ENCODE measurements around the gene RNF224. TPM values are rescaled to one million over a fixed set of nuclear protein-coding genes. Genes with fewer than 3 reads are reported as not detected.

RNF224 gene
- not detected in 2 replicates for total RNA-seq

DNA sequence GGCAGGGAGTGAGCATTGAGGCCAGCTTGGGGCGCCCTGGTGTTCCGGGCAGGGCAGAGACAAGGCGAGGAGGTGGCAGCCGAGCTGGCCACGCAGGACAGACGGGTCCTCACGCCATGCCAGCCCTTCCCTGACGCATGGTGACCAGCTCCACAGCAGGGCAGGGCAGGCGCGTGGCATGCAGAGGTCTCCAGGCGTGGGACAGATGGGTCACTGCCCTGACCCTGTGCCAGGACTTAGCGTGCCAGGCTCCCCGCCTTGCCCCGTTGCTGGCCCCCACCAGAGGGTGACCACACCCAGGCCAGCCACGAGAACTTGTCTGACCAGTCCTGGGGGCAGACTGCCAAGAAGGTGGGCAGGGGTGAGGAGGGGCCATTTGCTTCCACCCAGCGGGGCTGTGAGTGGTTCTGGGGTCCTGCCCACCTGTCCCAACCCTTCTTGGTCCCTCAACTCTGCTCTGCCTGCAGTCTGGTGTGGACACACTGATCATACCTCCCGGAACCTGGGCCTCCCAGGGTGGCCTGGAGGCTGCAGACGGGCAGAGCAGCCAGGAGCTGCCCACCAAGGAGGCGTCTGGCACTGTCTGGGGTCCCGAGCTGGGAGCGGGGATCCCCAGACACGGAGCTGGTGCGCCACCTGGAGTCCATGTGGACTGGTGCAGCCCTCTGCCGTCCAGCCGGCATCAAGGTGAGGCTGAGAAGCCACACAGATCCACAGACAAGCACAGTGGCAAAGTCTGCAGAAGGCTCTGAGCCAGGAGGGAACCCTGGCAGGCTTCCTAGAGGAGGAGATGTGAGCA is at the start of gene RNF224:
Gene RNF224 (plus strand): TSS at position 449 of the 799 bp plus-strand sequence. CDS start 834 bp downstream, outside the sequence.

DNA sequence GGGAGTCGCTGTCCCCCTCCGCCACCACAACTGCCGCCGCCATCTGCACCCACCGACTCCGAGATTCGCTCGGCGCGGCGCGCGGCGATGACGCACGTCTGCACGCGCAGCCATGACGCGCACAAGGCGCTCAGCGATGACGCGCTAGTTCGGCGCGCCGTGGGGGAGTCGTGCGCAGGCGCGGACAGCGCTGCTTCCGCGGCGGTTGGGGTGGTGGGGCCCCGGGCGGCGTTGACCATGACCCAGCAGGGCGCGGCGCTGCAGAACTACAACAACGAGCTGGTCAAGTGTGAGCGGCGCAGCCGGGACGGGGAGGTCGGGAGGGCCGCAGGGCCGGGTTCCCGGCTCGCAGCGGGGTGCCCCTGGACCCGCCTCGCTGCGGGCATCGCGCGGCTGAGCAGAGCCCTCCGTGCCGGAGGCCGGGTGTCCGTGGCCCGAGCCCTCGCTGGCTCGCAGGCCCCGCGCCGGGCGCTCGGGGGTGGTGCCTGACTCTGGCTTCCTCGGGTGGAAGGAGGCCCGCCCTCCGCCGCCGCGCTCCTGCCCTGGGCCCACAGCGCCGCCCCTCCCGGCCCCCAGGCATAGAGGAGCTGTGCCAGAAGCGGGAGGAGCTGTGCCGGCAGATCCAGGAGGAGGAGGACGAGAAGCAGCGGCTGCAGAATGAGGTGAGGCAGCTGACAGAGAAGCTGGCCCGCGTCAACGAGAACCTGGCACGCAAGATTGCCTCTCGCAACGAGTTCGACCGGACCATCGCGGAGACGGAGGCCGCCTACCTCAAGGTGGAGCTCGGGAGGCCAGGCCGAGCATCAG is 38.6 kb upstream of the RNF224 start, which contains the start of the genes ANAPC2 and SSNA1:
Gene ANAPC2 (minus strand): TSS at position 71 of the 807 bp plus-strand sequence. CDS start 28 bp downstream, at position 43.
Gene SSNA1 (plus strand): TSS at position 187 of the 807 bp plus-strand sequence. CDS start 51 bp downstream, at position 238.

DNA sequence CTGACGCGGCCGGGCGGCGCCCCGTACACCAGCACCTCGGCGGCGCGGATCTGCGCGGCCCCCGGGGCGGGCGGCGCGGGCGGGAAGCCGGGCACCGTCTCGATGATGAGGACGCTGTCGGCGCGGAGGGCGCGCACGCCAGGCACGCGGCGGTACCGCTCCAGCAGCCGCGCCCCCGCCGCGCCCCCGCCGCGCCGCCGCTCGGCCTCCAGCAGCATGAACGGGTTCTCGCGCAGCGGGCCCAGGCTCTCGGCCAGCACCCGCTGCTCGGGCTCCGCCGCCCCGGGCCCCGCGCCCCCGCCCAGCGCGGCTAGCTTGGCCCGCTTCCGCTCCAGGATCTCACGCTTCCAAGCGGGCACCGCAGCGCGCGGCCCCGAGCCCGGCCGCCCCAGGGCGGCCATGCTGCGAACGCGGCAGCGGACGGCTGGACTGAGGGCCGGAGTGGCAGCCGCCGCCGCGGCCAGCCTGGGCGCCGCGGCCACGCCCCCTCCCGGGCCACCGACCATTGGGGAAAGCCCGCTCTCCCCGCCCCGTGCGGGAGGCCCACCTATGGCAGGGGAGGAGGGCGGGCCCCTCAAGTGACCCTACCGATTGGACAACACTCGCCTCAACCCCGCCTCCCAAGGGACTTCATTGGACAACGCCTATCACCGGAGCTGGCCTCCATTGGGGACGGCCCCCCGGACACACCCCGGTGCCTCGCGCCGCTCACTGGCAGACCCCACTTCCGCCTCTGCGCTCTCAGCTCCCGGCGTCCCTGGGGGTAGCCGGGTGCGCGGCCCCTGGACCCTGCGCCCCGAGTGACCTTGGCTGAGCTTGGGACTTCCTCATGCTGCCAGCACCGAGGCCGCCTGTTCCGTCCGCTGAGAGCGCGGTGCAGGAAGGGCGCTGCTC is 26.7 kb upstream of the RNF224 start, which contains the start of gene TPRN:
Gene TPRN (minus strand): TSS at position 431 of the 894 bp plus-strand sequence. CDS start 30 bp downstream, at position 401.

GRCh38 chr9:137205126-137206069 is 21.9 kb upstream of the RNF224 start, which contains the start of the genes NDOR1 and TMEM203:
Gene NDOR1 (plus strand): TSS chr9:137205700. CDS start chr9:137205778, 78 bp downstream.
Gene TMEM203 (minus strand): TSS chr9:137205648. CDS start chr9:137205414, 234 bp downstream.

DNA sequence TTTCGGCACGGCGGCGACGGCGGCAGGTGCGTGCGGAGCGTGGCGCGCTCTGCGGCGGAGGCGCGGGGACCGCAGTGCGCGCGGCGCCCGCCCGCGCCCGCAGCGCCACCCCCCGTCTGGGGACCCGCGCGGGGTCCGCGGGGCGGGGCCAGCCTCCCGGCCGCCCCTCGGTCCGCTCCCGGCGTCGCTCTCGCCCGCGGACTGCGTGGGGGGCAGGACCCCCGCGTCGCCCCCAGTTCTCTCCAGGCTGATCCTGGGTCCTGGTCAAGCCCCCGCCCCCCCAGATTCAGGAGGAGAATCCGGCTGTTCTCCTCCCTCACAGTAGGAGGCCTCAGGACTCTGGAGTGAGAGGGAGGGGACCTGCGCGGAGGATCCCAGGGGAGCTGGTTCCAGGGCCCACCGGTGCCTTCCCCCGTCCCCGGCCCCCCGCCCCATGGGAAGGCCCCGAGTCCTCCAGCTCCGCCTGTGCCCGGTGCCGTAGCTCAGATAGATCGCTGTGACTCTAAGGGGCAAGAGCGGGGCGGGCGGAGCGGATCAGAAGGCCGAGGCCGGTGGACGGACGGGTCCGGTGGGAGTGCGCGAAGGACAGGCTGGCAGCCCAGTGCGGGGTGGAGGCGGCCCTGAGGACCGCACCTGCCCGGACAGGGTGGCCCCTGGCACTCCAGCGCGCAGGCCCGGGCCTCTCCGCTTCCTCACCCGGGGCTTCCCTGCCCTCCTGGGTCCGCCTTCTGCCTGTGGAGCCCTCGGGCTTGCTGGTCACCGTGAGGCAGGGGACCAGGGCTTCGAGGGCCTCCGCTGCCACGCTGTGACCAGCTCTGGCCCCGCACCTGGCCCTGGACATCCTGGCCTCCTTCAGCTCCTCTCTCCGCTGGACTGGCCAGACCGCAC is 4.9 kb upstream of the RNF224 start, which contains the start of gene RNF208:
Gene RNF208 (minus strand): TSS at position 51 of the 888 bp plus-strand sequence. CDS start 1,028 bp downstream, outside the sequence.

DNA sequence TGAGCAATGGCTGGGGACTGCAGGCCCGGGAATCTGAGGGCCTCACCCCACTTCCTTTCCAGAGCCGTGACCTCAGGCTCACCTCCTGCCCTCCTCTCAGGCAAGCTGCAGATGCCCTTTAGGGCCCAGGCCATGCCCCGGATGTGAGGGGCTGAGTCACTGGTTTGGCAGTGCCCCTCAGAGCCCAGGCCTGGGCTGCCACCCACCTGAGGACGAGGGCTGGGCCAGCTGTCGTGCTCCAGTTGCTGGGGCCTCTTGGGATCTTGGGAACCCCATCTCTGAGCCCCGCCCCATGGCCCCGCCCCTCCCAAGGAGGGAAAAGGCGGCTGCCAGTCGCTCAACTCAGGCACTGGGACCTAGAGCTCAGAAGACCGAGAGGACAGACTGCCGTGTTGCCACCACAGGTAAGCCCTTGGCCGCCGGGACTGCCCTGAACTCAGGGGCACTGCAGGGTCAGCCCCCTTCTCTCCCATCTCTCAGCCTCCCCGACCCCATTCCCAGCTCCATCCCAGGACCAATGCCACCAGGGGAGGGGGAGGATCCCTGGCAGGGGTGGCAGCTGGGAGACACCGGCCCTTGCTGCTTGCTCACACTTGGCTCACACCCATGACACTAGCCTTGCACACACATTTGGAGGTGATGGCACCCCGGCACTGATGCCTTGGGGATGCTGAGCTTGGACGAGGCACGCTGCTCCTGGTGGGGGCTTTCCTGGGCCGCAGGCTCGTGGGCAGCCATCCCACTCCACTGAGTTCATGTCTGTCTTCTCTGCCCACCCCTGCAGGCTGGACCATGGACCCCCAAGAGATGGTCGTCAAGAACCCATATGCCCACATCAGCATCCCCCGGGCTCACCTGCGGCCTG is 2.2 kb upstream of the RNF224 start, which contains the start of gene CYSRT1:
Gene CYSRT1 (plus strand): TSS at position 345 of the 865 bp plus-strand sequence. CDS start 448 bp downstream, at position 793.

DNA sequence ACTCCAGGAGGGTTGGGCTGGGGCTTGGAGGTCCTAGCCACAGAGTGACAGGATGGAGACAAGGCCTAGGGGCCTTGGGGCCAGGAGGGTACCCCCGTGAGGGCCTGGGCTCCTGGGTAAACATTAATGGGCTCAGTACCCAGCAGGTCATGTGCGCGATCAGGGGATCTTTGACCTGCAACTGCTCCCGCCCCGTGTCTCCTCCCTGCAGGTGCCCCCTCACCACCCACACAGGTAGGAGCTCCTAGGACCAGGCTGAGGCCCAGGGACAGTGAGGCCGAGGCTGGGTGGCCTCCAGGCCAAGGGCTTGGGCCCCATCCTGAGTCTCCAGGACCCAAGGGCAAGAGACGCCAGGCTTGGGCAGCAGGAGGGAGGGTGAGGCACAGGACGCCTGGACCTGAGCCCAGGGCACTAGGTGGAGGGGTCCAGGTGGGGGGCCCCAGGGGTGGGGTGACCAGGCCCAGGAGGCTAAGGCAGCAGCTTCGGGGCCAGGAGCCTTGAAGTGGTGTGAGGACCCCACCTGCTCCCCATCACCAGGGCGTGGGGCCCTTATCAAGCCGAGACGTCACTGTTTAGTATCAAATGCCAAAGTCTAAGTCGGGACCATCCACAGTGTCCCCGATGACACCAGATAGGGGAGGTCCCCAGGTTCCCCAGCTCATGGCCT is 3.5 kb downstream of the RNF224 start, which contains the start of gene SLC34A3:
Gene SLC34A3 (plus strand): TSS at position 197 of the 667 bp plus-strand sequence. CDS start 802 bp downstream, outside the sequence.

GRCh38 chr9:137240841-137241489 is 13.7 kb downstream of the RNF224 start, which contains the start of gene TUBB4B:
Gene TUBB4B (plus strand): TSS chr9:137241287. CDS start chr9:137241361, 74 bp downstream.

DNA sequence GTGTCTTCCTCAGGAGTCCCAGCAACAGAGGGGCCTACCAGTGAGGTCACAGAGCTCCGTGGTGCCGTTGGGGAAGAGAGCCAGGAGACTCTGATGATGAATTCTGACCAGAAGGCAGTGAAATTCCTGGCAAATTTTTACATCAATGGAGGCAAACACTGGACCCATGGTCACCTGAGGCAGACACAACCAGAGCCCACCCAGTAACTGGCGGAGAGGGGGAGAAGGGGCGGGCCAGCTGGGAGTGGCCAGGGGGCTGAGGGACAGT is 23.8 kb downstream of the RNF224 start, which contains the start of gene STPG3:
Gene STPG3 (plus strand): TSS at position 93 of the 268 bp plus-strand sequence. CDS start 1 bp downstream, at position 94.

DNA sequence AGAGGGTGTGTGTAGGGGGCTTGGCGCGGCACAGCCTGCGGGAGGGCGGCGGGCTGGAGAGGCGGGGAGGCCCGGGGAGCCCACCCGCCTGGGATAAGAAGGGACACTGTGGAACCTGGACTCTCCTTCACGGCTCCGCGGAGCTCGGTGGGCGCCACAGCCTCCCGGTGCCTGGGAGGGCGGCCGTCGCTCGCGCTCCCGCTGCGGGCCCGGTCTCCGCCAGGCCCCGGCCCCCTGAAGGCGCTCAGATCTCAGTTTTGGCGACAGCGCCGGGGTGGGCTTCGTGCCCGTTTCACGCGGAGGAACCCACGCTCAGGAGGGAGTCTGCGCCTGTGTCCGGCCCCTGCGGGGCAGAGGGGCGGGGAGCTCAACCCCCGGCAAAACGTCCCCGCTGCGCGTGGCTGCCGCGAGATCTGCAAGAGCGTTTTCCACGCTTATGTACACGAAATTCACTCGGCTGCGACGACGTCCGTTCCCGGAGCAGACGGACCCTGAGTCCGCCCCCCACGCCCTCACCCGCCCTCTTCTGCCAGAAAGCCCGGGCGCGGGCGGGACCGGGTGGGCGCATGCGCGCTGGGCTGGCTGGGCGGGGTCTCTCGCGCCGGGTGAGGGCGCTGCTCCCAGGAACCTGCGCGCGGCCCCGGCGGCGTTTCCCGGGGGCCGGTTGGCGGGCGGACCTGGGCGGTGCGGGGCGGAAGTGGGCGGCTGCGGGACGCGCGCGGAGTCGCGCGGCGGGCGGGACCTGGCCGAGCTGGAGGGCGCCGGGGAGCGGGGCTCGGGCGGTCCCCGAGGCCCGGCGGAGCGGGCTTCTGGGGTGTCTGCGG is 27.5 kb downstream of the RNF224 start, which contains the start of gene NELFB:
Gene NELFB (plus strand): TSS at position 704 of the 824 bp plus-strand sequence.

DNA sequence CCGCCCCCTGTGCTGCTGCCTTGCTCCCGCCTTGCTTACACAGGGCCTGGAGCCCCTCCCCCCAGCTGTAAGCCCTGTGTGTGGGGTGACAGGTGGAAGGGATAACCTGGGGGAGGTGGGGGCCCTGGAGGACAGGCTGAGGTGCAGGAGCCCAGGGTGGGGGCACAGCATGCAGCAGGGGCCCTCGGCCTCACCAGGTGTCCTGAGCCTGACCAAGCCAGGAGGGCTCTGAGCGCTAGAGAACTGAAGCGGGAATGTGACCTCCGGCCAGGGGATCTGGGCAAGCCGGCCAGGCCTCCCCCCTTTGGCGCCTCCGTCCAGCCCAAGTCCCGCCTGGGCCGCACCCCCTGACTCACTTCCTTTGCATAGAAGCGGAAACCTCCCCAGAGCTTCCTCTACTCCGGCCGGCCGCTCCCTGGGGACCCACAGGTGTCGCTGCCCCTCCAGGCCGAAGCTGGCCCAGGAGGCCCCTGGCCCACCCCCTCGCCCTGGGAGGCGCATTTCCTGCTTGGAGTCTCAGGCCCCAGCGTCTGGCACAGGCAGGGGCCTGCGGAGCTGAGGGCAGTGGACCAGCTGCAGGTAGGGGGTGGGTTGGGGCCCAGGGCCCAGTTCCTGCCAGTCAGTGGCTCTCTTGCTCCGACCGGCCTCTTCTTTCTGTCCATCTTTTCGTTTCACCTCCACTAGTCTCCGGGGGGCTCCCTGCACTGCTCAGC is 50.2 kb downstream of the RNF224 start, which contains the start of gene TOR4A:
Gene TOR4A (plus strand): TSS at position 398 of the 713 bp plus-strand sequence. CDS start 964 bp downstream, outside the sequence.

All from bladder microvascular endothelial cell (primary cell).